ENCODE measurements around the gene PGA5.

The PGA5 gene

GRCh38 chr11:61298663-61299244, 57.8 kb downstream of the PGA5 start:
- no peak for DNase-seq (ENCODE audit: low read depth in 1 of 2, low spot score in 1 of 2)
- TF ChIP-seq POLR2AphosphoS5 (IDR thresholded peaks at IDR 0.05; ENCODE audit: low read depth), result no peak
- no peak for TF ChIP-seq GABPA (IDR thresholded peaks at IDR 0.05; ENCODE audit: low read depth)
- TF ChIP-seq, protein P1, sequence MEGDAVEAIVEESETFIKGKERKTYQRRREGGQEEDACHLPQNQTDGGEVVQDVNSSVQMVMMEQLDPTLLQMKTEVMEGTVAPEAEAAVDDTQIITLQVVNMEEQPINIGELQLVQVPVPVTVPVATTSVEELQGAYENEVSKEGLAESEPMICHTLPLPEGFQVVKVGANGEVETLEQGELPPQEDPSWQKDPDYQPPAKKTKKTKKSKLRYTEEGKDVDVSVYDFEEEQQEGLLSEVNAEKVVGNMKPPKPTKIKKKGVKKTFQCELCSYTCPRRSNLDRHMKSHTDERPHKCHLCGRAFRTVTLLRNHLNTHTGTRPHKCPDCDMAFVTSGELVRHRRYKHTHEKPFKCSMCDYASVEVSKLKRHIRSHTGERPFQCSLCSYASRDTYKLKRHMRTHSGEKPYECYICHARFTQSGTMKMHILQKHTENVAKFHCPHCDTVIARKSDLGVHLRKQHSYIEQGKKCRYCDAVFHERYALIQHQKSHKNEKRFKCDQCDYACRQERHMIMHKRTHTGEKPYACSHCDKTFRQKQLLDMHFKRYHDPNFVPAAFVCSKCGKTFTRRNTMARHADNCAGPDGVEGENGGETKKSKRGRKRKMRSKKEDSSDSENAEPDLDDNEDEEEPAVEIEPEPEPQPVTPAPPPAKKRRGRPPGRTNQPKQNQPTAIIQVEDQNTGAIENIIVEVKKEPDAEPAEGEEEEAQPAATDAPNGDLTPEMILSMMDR (IDR thresholded peaks at IDR 0.05; ENCODE audit: insufficient read depth, low read length), result no peak
- no peak for TF ChIP-seq REST (IDR thresholded peaks at IDR 0.05; ENCODE audit: insufficient replicate concordance, low read depth)
- no peak for TF ChIP-seq SPI1 (IDR thresholded peaks at IDR 0.05; ENCODE audit: borderline replicate concordance, low read depth)
- H3K4me3 ChIP-seq (replicated peaks; ENCODE audit: insufficient read depth, low read length), result no peak overlapping the region
- peaks cover 9% of the 10 kb centered on the region for H3K27me3 ChIP-seq (ENCODE audit: insufficient read depth, poor library complexity, severe bottlenecking)
- no peak overlapping the region for H3K27ac ChIP-seq (replicated peaks)
